IMR-90 (cell line): Measurements from ENCODE around the gene ANO2.

Experiments used
- BHLHE40 ChIP-seq: fragments of 150-350 bp; IDR thresholded peaks from 2 replicates; pipeline ENCODE4 v1.6.1; 2016; ENCODE audit warnings: mild to moderate bottlenecking, low read depth, low read length
- CEBPB ChIP-seq: IDR thresholded peaks from 2 replicates; pipeline ENCODE4 v1.6.1; 2012; ENCODE audit warnings: low read depth, low read length, improper control_type of control experiment
- FOS ChIP-seq: fragments of 150-350 bp; IDR thresholded peaks from 2 replicates; pipeline ENCODE4 v1.6.1; 2016; ENCODE audit warnings: low read depth, low read length
- MXI1 ChIP-seq: IDR thresholded peaks from 2 replicates; pipeline ENCODE4 v1.6.1; 2012; ENCODE audit warnings: low read depth, mild to moderate bottlenecking, low read length, moderate library complexity, borderline replicate concordance
- NFE2L2 ChIP-seq: fragments of 150-350 bp; IDR thresholded peaks from 2 replicates; pipeline ENCODE4 v1.6.1; 2016; ENCODE audit warnings: low read depth, mild to moderate bottlenecking, low read length
- POLR2A ChIP-seq: IDR thresholded peaks from 2 replicates; pipeline ENCODE4 v1.6.1; 2012; ENCODE audit warnings: mild to moderate bottlenecking, low read depth, low read length
- RAD21 ChIP-seq: IDR thresholded peaks from 2 replicates; pipeline ENCODE4 v1.6.1; 2012; ENCODE audit warnings: low read length, improper control_type of control experiment
- RFX5 ChIP-seq: IDR thresholded peaks from 2 replicates; pipeline ENCODE4 v1.8.0; 2012; ENCODE audit warnings: low read depth, mild to moderate bottlenecking, low read length, moderate library complexity
- SMC3 ChIP-seq: fragments of 150-350 bp; IDR thresholded peaks from 2 replicates; pipeline ENCODE4 v1.6.1; 2016; ENCODE audit warnings: low read depth, mild to moderate bottlenecking, antibody characterized with exemption, low read length, moderate library complexity
- TF ChIP-seq, protein P1 (sequence below): conservative IDR thresholded peaks from 2 replicates; pipeline ENCODE4 v1.5.1; 2012; ENCODE audit warnings: mild to moderate bottlenecking, low read depth, low read length, improper control_type of control experiment

DNA sequence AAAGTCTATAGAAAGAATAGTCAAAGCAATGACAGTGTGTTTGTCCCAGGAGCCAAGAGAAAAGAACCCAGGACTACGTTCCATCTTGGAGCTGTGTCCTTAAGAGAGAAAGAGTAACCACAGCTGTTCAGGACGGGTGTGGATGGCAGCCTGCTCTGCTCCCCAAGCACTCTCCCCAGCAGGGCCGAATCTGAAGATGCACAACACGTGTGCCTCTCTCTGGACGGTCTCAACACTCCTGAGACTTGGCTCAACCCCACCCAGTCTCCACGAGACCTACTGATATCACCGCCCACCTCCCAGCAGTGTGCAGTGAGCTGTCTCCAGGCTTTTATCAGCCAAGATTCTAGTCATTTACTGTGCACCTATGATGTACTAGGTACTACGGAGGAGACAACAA, 27.3 kb upstream of the ANO2 start:
- TF ChIP-seq, protein P1, sequence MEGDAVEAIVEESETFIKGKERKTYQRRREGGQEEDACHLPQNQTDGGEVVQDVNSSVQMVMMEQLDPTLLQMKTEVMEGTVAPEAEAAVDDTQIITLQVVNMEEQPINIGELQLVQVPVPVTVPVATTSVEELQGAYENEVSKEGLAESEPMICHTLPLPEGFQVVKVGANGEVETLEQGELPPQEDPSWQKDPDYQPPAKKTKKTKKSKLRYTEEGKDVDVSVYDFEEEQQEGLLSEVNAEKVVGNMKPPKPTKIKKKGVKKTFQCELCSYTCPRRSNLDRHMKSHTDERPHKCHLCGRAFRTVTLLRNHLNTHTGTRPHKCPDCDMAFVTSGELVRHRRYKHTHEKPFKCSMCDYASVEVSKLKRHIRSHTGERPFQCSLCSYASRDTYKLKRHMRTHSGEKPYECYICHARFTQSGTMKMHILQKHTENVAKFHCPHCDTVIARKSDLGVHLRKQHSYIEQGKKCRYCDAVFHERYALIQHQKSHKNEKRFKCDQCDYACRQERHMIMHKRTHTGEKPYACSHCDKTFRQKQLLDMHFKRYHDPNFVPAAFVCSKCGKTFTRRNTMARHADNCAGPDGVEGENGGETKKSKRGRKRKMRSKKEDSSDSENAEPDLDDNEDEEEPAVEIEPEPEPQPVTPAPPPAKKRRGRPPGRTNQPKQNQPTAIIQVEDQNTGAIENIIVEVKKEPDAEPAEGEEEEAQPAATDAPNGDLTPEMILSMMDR: no peak
- TF ChIP-seq POLR2A (no peak), FOS (no peak), NFE2L2 (no peak), RFX5 (no peak), RAD21 (no peak), BHLHE40 (no peak), MXI1 (no peak), CEBPB (no peak), SMC3 (no peak)
